MCF 10A (cell line): ENCODE data around the gene EHBP1L1. TPM values are rescaled to one million over a fixed set of nuclear protein-coding genes. Genes with fewer than 3 reads are reported as not detected.

Source experiments
- BruUV-seq: library from RNA; stranded (reverse); fragments of 400-500 nt; replicated peaks from 2 replicates; lab custom pipeline; 2021; lab: Mats Ljungman, UMichigan
- CTCF ChIA-PET: fragments of 300-600 bp; sonication (Branson Sonifier 250); formaldehyde crosslinking; extraction: SDS; loops from one replicate; lab custom pipeline; 2021; ENCODE audit warnings: antibody characterized with exemption, inconsistent platforms; lab: Yijun Ruan, JAX
- POLR2A ChIA-PET: fragments of 300-600, 350-650 bp; sonication (Branson Sonifier 250); formaldehyde crosslinking; extraction: SDS; loops from one replicate; lab custom pipeline; 2020; ENCODE audit warnings: antibody characterized with exemption, inconsistent platforms; lab: Yijun Ruan, JAX
- DNase-seq: peaks from one replicate; pipeline ENCODE4 v3.0.0-alpha.2; 2018; ENCODE audit not compliant: unreplicated experiment
- H3K27ac Mint-ChIP-seq: one replicate; pipeline ENCODE4 v1.8.0; 2022; ENCODE audit warnings: mild to moderate bottlenecking, low read depth, mixed read lengths; ENCODE audit not compliant: unreplicated experiment
- H3K27me3 Mint-ChIP-seq: one replicate; pipeline ENCODE4 v1.8.0; 2022; ENCODE audit warnings: mixed read lengths; ENCODE audit not compliant: insufficient read depth, unreplicated experiment
- H3K36me3 Mint-ChIP-seq: one replicate; pipeline ENCODE4 v1.8.0; 2022; ENCODE audit warnings: mild to moderate bottlenecking, moderate library complexity, mixed read lengths; ENCODE audit not compliant: insufficient read depth, unreplicated experiment
- H3K4me1 Mint-ChIP-seq: one replicate; pipeline ENCODE4 v1.8.0; 2022; ENCODE audit warnings: mixed read lengths; ENCODE audit not compliant: insufficient read depth, unreplicated experiment
- H3K4me3 Mint-ChIP-seq: one replicate; pipeline ENCODE4 v1.8.0; 2022; ENCODE audit warnings: mild to moderate bottlenecking, moderate library complexity, mixed read lengths; ENCODE audit not compliant: unreplicated experiment
- H3K9me3 Mint-ChIP-seq: one replicate; pipeline ENCODE4 v1.8.0; 2022; ENCODE audit warnings: mixed read lengths; ENCODE audit not compliant: unreplicated experiment
- intact Hi-C: fragments of 100-400 bp; cut with micrococcal nuclease; formaldehyde crosslinking; loops from 2 replicates; pipeline ENCODE4 v1.14.1; 2022
- total RNA-seq: library from RNA; stranded (reverse); gene quantifications from 2 replicates; pipeline ENCODE4 v1.2.3, GENCODE V29; 2022
- TF ChIP-seq, protein P1 (sequence below): fragments of 200-600 bp; IDR thresholded peaks from one replicate; pipeline ENCODE4 v1.8.0; 2022; ENCODE audit warnings: antibody characterized with exemption, mild to moderate bottlenecking; ENCODE audit not compliant: unreplicated experiment

EHBP1L1 gene
- total RNA-seq, 1 experiment from 2014 or later, result 31.3 TPM

DNA sequence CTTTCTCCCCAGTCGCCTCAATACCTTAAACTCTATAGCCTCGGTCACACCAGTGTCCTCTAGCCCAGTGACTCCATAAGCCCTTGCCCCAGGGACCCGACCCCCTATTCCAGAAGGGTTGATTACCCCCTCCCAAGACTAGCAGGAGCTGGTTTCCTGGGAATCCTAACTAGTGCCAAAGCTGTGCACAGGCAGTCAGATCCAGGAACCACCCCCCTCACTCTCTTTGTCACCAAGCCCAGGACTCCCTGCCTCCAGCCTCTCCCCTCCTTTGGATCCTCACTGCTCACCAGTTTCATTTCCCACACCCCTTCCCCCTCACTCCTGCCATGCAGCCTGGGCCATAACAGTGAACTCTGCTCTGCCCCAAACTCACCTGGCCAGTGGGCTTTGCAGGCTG is 27.5 kb upstream of the EHBP1L1 start:
- no peaks in the 10 kb centered on the region for H3K36me3 Mint-ChIP-seq

DNA sequence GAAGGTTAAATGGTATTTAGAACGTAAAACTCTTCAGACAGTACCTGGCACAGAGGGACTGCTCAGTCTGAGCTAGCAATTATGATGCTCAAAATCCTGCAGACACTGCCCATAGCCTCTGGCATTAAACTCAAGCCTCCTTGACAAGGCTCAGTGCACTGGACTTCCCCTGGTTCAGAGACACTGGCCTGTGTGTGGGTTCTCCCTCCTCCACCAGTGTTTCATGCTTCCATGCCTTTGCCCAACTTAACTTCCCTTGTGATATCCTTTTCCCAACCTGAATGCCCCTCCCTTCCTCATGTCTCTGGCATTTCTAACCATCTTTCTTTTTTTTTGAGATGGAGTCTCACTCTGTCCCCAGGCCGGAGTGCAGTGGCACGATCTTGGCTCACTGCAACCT is 26.8 kb upstream of the EHBP1L1 start:
- DNase-seq, result no peak
- TF ChIP-seq, protein P1, sequence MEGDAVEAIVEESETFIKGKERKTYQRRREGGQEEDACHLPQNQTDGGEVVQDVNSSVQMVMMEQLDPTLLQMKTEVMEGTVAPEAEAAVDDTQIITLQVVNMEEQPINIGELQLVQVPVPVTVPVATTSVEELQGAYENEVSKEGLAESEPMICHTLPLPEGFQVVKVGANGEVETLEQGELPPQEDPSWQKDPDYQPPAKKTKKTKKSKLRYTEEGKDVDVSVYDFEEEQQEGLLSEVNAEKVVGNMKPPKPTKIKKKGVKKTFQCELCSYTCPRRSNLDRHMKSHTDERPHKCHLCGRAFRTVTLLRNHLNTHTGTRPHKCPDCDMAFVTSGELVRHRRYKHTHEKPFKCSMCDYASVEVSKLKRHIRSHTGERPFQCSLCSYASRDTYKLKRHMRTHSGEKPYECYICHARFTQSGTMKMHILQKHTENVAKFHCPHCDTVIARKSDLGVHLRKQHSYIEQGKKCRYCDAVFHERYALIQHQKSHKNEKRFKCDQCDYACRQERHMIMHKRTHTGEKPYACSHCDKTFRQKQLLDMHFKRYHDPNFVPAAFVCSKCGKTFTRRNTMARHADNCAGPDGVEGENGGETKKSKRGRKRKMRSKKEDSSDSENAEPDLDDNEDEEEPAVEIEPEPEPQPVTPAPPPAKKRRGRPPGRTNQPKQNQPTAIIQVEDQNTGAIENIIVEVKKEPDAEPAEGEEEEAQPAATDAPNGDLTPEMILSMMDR, result no peak
- Mint-ChIP-seq H3K27me3 (no peaks in the 10 kb centered on the region), H3K9me3 (no peaks in the 10 kb centered on the region), H3K36me3 (no peaks in the 10 kb centered on the region), H3K4me3 (no peak overlapping the region), H3K4me1 (peaks cover 4% of the 10 kb centered on the region), H3K27ac (no peak overlapping the region)
- ChIA-PET CTCF (interaction anchor here (0.6 to 1.1 kb wide), 5 partner anchors 13 to 719 kb away, joined by 3 to 5 read pairs (median 4); partner anchors contain the start of gene FAM89B), POLR2A (interaction anchor here (0.6 to 1.0 kb wide), 3 partner anchors 13 to 115 kb away, joined by 3 to 4 read pairs (median 3); no protein-coding TSS in a partner anchor)
- BruUV-seq, result no TSS peak
- intact Hi-C loops, result no loop called here

More for the DNA sequence above, 27.5 kb upstream of the EHBP1L1 start:
- ChIA-PET POLR2A (interaction anchor here (0.6 to 1.0 kb wide), 3 partner anchors 12 to 116 kb away, joined by 3 to 4 read pairs (median 3); no protein-coding TSS in a partner anchor), CTCF (interaction anchor here (0.6 to 1.1 kb wide), 5 partner anchors 14 to 166 kb away, joined by 3 to 4 read pairs (median 3); partner anchors contain the start of gene FAM89B)
- intact Hi-C loops, result no loop called here
- peaks cover 4% of the 10 kb centered on the region for H3K4me1 Mint-ChIP-seq
- H3K27ac Mint-ChIP-seq, result no peak overlapping the region
- DNase-seq, result no peak
- no TSS peak for BruUV-seq
- TF ChIP-seq, protein P1, result no peak
- H3K27me3 Mint-ChIP-seq, result no peaks in the 10 kb centered on the region
- no peaks in the 10 kb centered on the region for H3K9me3 Mint-ChIP-seq
- no peak overlapping the region for H3K4me3 Mint-ChIP-seq

DNA sequence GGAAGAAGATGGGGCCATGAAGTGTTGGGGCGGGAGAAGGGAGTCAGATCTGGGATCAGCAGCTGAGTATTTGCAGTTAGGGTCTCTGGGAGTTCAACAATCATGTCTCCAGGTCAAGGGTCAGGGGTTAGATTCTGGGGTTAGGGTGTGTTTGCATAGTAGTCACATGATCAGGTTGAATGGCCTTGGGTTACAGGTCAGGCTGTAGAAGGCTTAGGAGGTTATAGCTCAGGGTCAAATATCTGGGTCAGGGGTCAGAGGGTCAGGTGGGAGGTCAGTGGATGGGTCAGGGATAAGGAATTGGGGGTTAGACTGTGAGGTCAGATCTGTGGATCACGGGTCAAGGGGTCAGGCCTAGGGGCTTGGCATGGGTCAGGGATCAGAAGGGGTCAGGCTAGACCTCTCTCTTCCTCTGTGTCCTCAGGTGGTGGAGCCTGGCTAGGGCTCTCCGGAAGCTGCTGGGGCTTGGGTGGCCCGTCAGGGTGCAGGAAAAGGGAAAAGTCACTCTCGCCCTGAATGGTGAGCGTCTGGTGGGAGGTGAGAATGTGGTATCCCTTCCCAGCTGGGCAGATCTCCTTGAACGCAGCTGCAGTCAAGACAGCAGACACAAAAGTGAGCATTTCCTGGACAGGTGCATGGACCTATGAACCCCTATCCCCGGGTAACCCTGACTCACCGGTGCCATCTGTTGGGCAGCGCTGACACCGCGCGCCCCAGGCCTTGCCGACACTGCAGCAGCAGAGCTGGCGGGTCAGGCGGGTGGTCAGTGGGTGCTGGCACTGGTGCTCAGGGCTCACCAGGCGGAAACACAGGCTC is 24.1 kb upstream of the EHBP1L1 start:
- Mint-ChIP-seq H3K27me3 (no peaks in the 10 kb centered on the region), H3K27ac (no peak overlapping the region), H3K9me3 (no peaks in the 10 kb centered on the region), H3K4me3 (no peak overlapping the region), H3K36me3 (no peaks in the 10 kb centered on the region), H3K4me1 (peaks cover 23% of the 10 kb centered on the region)
- intact Hi-C loops, result no loop called here
- peak; percentile 48 for DNase-seq
- BruUV-seq, result no TSS peak
- ChIA-PET CTCF (interaction anchor here (0.7 to 3.4 kb wide), 3 partner anchors 8 to 93 kb away, joined by 3 to 18 read pairs (median 10); no protein-coding TSS in a partner anchor), POLR2A (interaction anchor here (0.6 to 2.1 kb wide), 5 partner anchors 9 to 25 kb away, joined by 3 to 7 read pairs (median 3); partner anchors contain the start of genes FAM89B and ZNRD2)
- TF ChIP-seq, protein P1, result peak; percentile 62

DNA sequence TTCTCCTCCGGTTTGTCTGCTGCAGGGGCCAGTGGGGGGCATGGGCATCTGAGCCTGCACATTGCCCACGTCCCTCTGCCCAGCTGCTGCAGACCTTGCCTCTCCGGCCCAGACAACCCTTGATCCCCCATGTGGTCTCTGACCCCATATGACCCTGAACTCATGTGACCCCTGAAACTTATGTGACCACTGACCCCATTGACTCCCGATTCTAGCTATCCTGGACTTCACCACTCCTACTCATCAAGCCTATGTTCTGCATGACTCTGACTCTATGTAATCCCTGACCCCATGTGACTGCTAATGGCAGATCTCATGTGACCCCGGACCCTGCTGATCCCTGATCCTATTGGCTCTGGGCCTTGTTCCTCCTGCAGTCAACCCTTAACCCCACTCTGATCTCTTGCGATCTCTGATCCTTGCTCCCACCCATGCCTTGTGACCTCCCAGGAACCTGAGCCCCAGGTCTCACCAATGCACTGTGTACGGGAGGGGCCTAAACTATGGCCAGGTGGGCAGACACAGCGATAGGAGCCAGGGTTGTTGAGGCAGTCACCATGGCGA is 23.4 kb upstream of the EHBP1L1 start:
- Mint-ChIP-seq H3K36me3 (no peaks in the 10 kb centered on the region), H3K9me3 (no peaks in the 10 kb centered on the region), H3K4me3 (no peak overlapping the region), H3K27me3 (no peaks in the 10 kb centered on the region), H3K27ac (no peak overlapping the region), H3K4me1 (peaks cover 28% of the 10 kb centered on the region)
- DNase-seq, result no peak
- ChIA-PET POLR2A (interaction anchor here (0.6 to 2.1 kb wide), 2 partner anchors 12 to 18 kb away, joined by 3 to 7 read pairs; partner anchors contain the start of gene ZNRD2), CTCF (interaction anchor here (0.7 to 3.4 kb wide), 3 partner anchors 8 to 92 kb away, joined by 3 to 18 read pairs (median 10); no protein-coding TSS in a partner anchor)
- intact Hi-C loops, result no loop called here
- TF ChIP-seq, protein P1, result no peak
- no TSS peak for BruUV-seq
